Cortex of kidney (tissue), 1 donor: ENCODE data around the gene RNF26.
"Not testable (repeated sequence)": the region's sequence is repeated elsewhere in the genome, so short reads cannot be mapped to it uniquely, and the experiment has no call there.

Experiments
- DNase-seq: peaks from one replicate; lab custom pipeline; 2025; lab: John Stamatoyannopoulos, UW

RNF26 gene

GRCh38 chr11:119371778-119372182 lies 37.5 kb downstream of the RNF26 start:
- DNase-seq = no peak

DNA sequence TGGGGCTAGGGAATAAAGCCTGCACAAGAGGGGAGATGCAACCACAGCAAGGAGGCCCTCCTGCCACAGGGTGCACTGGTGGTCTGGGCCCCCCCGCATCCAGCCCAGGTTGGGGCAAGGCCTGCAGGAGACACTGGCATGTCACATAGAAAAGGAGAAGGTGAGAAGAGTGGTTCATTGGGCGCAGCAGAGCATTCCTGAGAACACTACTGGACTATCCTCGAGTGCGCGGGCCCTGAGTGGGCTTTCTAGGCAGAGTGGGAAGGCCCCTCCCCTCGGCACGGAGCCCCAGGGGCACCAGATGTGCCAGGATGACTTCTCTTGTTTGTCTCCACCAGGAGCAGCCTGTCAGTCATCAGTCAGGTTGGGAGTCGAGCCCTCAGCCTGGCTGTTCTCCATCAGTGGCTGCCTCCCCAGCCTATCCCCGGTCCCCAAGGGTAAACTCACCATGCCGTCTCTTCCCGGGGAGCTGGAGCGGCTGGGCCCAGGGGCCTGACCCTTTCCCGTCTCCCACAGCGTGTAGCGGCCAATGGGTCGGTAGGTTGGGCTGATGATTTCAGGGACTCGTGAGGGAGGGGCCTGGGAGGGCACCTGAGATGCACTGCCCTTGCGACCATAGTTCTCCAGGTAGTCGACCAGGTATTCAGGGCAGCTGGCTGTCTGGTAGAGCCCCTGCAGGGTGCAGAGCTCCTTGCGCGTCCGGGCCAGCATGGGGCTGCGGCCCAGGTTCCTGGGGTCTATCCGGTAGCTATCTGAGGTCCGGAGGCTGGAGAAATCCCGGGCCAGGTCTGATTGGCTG lies 38.1 kb downstream of the RNF26 start:
- DNase-seq = no peak

- no peak for DNase-seq
Measured at GRCh38 chr11:119373059-119373920, 39.0 kb downstream of the RNF26 start.

- DNase-seq = no peak
Measured at GRCh38 chr11:119373921-119374631, 39.7 kb downstream of the RNF26 start.

GRCh38 chr11:119374632-119375336 lies 40.5 kb downstream of the RNF26 start:
- no peak for DNase-seq

- DNase-seq = no peak
Measured at GRCh38 chr11:119375337-119376196, 41.2 kb downstream of the RNF26 start.

- no peak for DNase-seq
Measured at GRCh38 chr11:119376197-119376847, 42.0 kb downstream of the RNF26 start.

DNA sequence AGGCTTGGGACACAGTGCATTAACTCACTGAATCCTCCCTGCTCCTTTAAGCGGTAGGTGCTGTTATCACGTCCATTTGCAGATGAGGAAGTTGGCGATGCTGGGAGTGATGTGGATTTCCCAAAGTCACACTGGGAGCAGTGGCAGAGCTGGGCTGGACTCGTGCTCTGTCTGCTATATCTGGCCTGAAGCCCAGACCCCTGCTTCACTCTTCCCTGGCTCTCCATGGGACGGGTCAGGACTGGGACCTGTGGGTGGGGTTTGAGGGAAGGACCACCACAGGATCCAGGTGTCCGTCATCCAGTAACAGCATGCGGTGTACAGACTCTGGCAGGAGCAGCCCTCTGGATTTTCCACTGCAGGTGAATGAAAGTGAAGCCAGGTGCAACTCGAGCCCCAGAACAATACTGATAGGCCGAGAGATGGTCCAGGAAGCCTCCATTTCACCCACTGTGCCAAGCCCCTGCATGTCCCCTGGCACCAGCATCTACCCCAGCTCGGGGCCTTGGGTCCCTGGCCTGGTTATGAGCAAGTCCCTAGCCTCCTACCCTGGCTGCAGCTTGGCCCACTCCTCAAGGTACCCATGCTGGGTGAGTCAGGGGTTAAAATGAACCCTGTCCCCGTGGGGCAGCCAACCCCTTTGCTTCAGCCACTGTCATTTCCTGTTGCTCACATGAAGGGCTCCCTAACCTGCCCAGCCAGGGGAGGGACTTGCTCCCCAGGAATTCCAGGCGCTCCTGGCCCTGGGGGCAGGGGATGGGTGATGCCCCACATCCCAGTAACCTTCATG lies 43.0 kb downstream of the RNF26 start:
- DNase-seq = no peak

DNA sequence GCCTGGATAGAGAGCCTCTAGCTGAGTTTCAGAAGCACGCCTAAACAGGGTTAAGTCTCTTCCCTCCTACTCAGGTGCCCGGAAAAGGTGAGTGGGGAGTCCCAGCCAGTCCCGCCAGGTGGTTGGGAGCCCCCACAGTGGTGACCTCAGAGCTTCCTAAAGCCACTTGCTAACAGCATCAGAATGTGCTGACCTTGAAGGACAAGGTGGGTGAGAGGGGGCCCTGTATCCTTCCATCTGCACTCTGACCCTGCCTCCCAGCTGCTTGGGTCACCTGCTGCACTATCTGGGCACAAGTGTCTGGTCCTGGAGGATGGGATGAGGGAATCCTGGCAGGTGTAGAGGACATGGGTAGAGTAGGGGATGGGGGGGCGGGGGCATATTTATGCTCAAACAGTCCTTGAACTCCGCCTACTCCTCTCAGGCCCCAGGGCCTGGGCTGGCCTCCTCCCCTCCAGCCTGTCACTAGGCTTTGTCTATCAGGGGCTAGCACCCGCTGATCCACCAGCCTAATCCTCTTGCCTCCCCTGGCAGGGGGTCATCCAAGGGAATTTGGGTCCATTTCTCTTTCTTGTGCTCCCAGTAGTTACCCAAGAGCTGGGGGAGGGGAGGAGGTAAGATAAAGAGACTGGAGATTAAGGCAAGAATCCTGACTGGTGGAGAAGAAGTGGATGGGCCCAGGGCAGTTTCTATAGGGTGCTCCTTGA lies 43.8 kb downstream of the RNF26 start:
- DNase-seq = no peak

GRCh38 chr11:119378851-119379465 lies 44.6 kb downstream of the RNF26 start:
- no peak for DNase-seq

- no peak for DNase-seq
Measured at GRCh38 chr11:119380160-119380826, 46.0 kb downstream of the RNF26 start.

- DNase-seq = no peak
Measured at GRCh38 chr11:119380827-119381180, 46.5 kb downstream of the RNF26 start.

GRCh38 chr11:119381181-119381988 lies 47.1 kb downstream of the RNF26 start, which contains the start of gene USP2:
Gene USP2 (minus strand): TSS chr11:119381690. CDS start chr11:119373480, 8,210 bp downstream.
- peak; percentile 83 for DNase-seq

DNA sequence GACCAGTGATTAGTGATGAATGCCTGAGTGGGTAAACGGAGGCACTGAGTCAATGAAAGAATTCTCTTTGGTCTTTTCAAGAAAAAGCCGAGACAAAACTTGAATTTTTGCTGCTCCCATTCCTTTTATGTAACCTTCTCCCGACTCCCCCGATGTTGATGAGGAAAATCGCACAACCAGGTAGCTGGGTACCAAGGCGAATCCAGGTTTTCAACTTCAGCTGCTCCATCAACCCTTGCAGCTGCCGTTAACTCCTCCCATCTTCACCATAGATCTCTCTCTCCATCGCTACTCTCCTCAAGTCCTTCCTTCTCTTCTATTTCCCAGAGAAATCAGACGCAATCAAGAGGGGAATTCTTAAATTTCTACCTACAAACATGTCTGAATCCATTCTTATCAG lies 47.8 kb downstream of the RNF26 start:
- DNase-seq = no peak

DNA sequence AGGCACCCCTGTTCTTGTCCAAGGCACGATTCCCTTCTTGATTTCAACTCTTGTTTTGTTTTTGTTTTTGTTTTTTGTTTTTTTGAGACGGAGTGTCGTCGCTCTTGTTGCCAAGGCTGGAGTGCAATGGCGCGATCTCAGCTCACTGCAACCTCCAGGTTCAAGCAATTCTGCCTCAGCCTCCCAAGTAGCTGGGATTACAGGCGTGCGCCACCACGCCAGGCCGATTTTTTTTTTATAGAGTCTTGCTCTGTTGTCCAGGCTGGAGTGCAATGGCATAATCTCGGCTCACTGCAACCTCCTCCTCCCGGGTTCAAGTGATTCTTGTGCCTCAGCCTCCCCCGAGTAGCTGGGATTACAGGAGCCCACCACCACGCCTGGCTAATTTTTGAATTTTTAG lies 48.2 kb downstream of the RNF26 start:
- not testable (repeated sequence) for DNase-seq

GRCh38 chr11:119384332-119384731 lies 50.0 kb downstream of the RNF26 start:
- DNase-seq = no peak
